ENCODE data around the gene LY6G5C. TPM values are rescaled to one million over a fixed set of nuclear protein-coding genes. Genes with fewer than 3 reads are reported as not detected.
A peak's percentile ranks its signal among the peaks of the same experiment; 100 is the strongest.

Gene LY6G5C
- total and polyA plus RNA-seq, 2 of the 13 experiments (the other 11 are each of a cell fraction or from before 2014, with no cell fraction given) = 0.33 to 0.55 TPM

DNA sequence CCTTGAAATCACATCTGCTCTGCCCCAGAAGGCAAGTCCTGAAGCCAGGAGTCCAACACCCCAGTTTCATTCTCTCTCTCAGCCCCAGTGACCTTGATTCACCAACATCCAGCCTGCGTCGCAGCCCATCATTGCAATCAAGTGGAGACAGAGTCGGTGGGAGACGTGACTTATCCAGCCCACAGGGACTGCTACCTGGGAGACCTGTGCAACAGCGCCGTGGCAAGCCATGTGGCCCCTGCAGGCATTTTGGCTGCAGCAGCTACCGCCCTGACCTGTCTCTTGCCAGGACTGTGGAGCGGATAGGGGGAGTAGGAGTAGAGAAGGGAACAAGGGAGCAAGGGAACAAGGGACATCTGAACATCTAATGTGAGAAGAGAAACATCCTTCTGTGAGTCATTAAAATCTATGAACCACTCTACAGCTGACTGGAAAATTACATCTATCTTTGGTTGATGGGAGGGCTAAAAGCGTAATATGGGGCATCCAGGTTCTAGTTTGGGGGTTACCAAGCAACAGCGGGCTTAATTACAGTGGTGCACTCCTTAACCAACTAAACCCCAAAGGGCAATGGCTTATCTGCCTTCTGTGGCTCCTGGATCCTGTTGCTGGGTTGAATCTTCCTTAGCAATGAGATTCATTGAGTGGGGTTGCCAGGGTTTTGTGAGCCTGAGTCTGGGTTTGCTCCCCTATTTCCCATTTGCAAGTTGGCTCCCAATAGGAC lies 36.8 kb upstream of the LY6G5C start (continued):
- TF ChIP-seq YY1 (IDR thresholded peaks at IDR 0.05; ENCODE audit: insufficient read depth, insufficient replicate concordance, low read depth, low read length) = no peak
- no peak for TF ChIP-seq ZNF367 (CRISPR knock-in tag; IDR thresholded peaks at IDR 0.05; ENCODE audit: borderline replicate concordance)
- TF ChIP-seq, protein P1, sequence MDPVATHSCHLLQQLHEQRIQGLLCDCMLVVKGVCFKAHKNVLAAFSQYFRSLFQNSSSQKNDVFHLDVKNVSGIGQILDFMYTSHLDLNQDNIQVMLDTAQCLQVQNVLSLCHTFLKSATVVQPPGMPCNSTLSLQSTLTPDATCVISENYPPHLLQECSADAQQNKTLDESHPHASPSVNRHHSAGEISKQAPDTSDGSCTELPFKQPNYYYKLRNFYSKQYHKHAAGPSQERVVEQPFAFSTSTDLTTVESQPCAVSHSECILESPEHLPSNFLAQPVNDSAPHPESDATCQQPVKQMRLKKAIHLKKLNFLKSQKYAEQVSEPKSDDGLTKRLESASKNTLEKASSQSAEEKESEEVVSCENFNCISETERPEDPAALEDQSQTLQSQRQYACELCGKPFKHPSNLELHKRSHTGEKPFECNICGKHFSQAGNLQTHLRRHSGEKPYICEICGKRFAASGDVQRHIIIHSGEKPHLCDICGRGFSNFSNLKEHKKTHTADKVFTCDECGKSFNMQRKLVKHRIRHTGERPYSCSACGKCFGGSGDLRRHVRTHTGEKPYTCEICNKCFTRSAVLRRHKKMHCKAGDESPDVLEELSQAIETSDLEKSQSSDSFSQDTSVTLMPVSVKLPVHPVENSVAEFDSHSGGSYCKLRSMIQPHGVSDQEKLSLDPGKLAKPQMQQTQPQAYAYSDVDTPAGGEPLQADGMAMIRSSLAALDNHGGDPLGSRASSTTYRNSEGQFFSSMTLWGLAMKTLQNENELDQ (CRISPR knock-in tag; IDR thresholded peaks at IDR 0.05; ENCODE audit: borderline replicate concordance) = no peak
- TF ChIP-seq NR2F1 (CRISPR knock-in tag; IDR thresholded peaks at IDR 0.05) = no peak
- TF ChIP-seq ZNF230 (CRISPR knock-in tag; IDR thresholded peaks at IDR 0.05) = no peak
- TF ChIP-seq, protein P2, sequence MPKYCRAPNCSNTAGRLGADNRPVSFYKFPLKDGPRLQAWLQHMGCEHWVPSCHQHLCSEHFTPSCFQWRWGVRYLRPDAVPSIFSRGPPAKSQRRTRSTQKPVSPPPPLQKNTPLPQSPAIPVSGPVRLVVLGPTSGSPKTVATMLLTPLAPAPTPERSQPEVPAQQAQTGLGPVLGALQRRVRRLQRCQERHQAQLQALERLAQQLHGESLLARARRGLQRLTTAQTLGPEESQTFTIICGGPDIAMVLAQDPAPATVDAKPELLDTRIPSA (CRISPR knock-in tag; IDR thresholded peaks at IDR 0.05; ENCODE audit: borderline replicate concordance) = no peak
- no peak for TF ChIP-seq ZNF720 (CRISPR knock-in tag; IDR thresholded peaks at IDR 0.05)
- TF ChIP-seq ZFX (CRISPR knock-in tag; IDR thresholded peaks at IDR 0.05; ENCODE audit: low read depth) = peak; percentile 45; the same call in 1 of the 2 replicates
- TF ChIP-seq, protein P3, sequence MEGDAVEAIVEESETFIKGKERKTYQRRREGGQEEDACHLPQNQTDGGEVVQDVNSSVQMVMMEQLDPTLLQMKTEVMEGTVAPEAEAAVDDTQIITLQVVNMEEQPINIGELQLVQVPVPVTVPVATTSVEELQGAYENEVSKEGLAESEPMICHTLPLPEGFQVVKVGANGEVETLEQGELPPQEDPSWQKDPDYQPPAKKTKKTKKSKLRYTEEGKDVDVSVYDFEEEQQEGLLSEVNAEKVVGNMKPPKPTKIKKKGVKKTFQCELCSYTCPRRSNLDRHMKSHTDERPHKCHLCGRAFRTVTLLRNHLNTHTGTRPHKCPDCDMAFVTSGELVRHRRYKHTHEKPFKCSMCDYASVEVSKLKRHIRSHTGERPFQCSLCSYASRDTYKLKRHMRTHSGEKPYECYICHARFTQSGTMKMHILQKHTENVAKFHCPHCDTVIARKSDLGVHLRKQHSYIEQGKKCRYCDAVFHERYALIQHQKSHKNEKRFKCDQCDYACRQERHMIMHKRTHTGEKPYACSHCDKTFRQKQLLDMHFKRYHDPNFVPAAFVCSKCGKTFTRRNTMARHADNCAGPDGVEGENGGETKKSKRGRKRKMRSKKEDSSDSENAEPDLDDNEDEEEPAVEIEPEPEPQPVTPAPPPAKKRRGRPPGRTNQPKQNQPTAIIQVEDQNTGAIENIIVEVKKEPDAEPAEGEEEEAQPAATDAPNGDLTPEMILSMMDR (CRISPR knock-in tag; IDR thresholded peaks at IDR 0.05) = peak; percentile 83
- no peak for TF ChIP-seq EEA1 (CRISPR knock-in tag; IDR thresholded peaks at IDR 0.05; ENCODE audit: borderline replicate concordance)
- TF ChIP-seq KDM5A (IDR thresholded peaks at IDR 0.05; ENCODE audit: borderline replicate concordance, low read length) = no peak
- TF ChIP-seq LCORL (IDR thresholded peaks at IDR 0.05) = no peak
- TF ChIP-seq LCORL (CRISPR knock-in tag; IDR thresholded peaks at IDR 0.05) = peak; percentile 64
- TF ChIP-seq ATF7 (IDR thresholded peaks at IDR 0.05) = no peak
- TF ChIP-seq ATF7 (CRISPR knock-in tag; IDR thresholded peaks at IDR 0.05) = no peak
- TF ChIP-seq TRIM24 (CRISPR knock-in tag; IDR thresholded peaks at IDR 0.05) = no peak
- no peak for TF ChIP-seq ZNF550 (CRISPR knock-in tag; IDR thresholded peaks at IDR 0.05; ENCODE audit: borderline replicate concordance)
- TF ChIP-seq RXRB (CRISPR knock-in tag; IDR thresholded peaks at IDR 0.05; ENCODE audit: borderline replicate concordance) = peak; percentile 30; the same call in 1 of the 2 replicates
- 0 out of 2 replicates have a peak, but pooled peaks have one; percentile 25 for TF ChIP-seq BORCS8-MEF2B (CRISPR knock-in tag; IDR thresholded peaks at IDR 0.05)
- peak; percentile 27 for TF ChIP-seq SKI (IDR thresholded peaks at IDR 0.05; ENCODE audit: partially characterized antibody)
- peak; percentile 89 for TF ChIP-seq ZNF335 (CRISPR knock-in tag; IDR thresholded peaks at IDR 0.05)
- TF ChIP-seq ZKSCAN8 (CRISPR knock-in tag; IDR thresholded peaks at IDR 0.05; ENCODE audit: borderline replicate concordance) = no peak
- no peak for TF ChIP-seq ZNF775 (CRISPR knock-in tag; IDR thresholded peaks at IDR 0.05; ENCODE audit: borderline replicate concordance)
- TF ChIP-seq ZNF362 (CRISPR knock-in tag; IDR thresholded peaks at IDR 0.05; ENCODE audit: borderline replicate concordance) = peak; percentile 14; the same call in 1 of the 2 replicates
